ENCODE results near the gene WDR46. TPM values are rescaled to one million over a fixed set of nuclear protein-coding genes. Genes with fewer than 3 reads are reported as not detected.

WDR46 gene
- polyA plus RNA-seq, 1 donor from 2014 or later, result 62.5 TPM

DNA sequence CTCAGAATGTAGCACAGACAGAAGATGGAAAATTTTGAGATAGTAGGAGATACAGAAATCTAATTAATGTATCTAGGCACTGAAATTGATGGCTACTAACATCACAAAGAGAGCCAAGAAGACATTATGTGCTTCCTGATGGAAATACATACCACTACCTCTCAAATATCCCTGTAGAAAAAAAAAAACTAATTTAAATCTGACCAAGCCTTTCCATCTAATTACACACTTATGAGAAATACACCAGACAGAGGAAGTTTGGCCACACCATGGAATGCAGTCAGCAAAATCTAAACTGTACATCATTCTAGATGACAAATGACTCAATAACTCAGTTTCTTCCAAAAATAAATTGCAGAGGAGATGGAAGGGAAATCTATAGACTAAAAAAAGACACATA lies 36.3 kb downstream of the WDR46 start:
- no peak for TF ChIP-seq TAF1 (IDR thresholded peaks at IDR 0.05; ENCODE audit: low read depth)
- no peak for TF ChIP-seq EP300 (conservative IDR thresholded peaks at IDR 0.05; ENCODE audit: poor library complexity, severe bottlenecking)
- TF ChIP-seq SMC3 (conservative IDR thresholded peaks at IDR 0.05; ENCODE audit: poor library complexity), result no peak
- TF ChIP-seq REST (IDR thresholded peaks at IDR 0.05; ENCODE audit: borderline replicate concordance), result no peak
- TF ChIP-seq CTCF (IDR thresholded peaks at IDR 0.05; ENCODE audit: poor library complexity, severe bottlenecking), result no peak
- no peak for TF ChIP-seq MXI1 (conservative IDR thresholded peaks at IDR 0.05; ENCODE audit: poor library complexity, severe bottlenecking)
- TF ChIP-seq EZH2 (IDR thresholded peaks at IDR 0.05; ENCODE audit: borderline replicate concordance, insufficient read depth, low read length, poor library complexity, severe bottlenecking), result no peak
- TF ChIP-seq POLR2AphosphoS5 (IDR thresholded peaks at IDR 0.05), result no peak
- no peak for TF ChIP-seq RAD21 (conservative IDR thresholded peaks at IDR 0.05)
- Histone ChIP-seq H3K27ac (ENCODE audit: low read length) (no peak overlapping the region), H3K27me3 (ENCODE audit: insufficient read depth, low read depth, low read length) (no peaks in the 10 kb centered on the region), H2AFZ (ENCODE audit: low read depth, low read length) (no peak overlapping the region), H3K4me3 (ENCODE audit: low read length) (no peak overlapping the region), H3K9me2 (ENCODE audit: insufficient read depth, low read length) (no peaks in the 10 kb centered on the region), H3K36me3 (ENCODE audit: insufficient read depth, low read length) (no peaks in the 10 kb centered on the region), H3F3A (ENCODE audit: insufficient read depth, low read length, poor library complexity, severe bottlenecking) (peaks cover 5% of the 10 kb centered on the region), H3K9ac (ENCODE audit: low read length) (no peak overlapping the region), H4K20me1 (ENCODE audit: insufficient read depth) (no peaks in the 10 kb centered on the region), H3K79me2 (replicated peaks; ENCODE audit: insufficient read depth, low read length) (no peaks in the 10 kb centered on the region), H3K9me3 (ENCODE audit: low read length) (no peaks in the 10 kb centered on the region), H3K4me2 (ENCODE audit: low read length) (no peak overlapping the region)

DNA sequence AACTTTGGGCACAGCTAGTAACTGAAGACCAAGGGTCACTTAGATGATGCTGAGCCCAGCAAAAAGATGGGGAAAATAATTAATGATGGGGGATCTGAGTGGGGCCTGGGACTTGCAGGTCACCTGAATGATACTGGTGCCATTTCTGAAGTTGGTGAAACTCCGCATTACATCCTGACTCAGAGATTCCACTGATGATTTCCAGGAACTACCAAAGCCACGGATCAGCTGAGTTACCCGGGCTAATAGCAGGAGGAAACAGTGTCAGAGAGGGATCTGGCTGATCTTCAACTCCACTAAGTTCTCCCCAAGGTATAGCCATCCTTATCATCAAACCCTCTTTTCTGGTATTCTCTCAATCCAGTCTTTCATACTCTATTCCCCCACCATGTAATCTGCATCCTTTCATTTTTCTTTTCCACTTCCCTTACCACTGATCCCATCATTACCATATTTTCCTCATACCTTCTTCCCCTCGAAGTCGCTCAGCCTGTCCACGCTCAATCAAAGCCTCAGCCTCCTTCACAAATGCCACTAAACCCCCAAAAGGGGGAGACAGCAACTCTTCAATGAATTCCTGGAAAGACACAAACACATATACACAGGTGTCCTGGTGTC lies 37.5 kb downstream of the WDR46 start:
- H3K27ac ChIP-seq (ENCODE audit: low read length), result no peak overlapping the region
- H3K36me3 ChIP-seq (ENCODE audit: insufficient read depth, low read length), result no peaks in the 10 kb centered on the region
- H3K9ac ChIP-seq (ENCODE audit: low read length), result no peak overlapping the region
- H2AFZ ChIP-seq (ENCODE audit: low read depth, low read length), result no peak overlapping the region
- H3K27me3 ChIP-seq (ENCODE audit: insufficient read depth, low read depth, low read length), result no peaks in the 10 kb centered on the region
- H3K4me3 ChIP-seq (ENCODE audit: low read length), result no peak overlapping the region
- no peaks in the 10 kb centered on the region for H3K9me2 ChIP-seq (ENCODE audit: insufficient read depth, low read length)
- H3K9me3 ChIP-seq (ENCODE audit: low read length), result no peaks in the 10 kb centered on the region
- H3K79me2 ChIP-seq (replicated peaks; ENCODE audit: insufficient read depth, low read length), result no peaks in the 10 kb centered on the region
- TF ChIP-seq RAD21 (conservative IDR thresholded peaks at IDR 0.05), result no peak
- no peak for TF ChIP-seq MXI1 (conservative IDR thresholded peaks at IDR 0.05; ENCODE audit: poor library complexity, severe bottlenecking)
- TF ChIP-seq SMC3 (conservative IDR thresholded peaks at IDR 0.05; ENCODE audit: poor library complexity), result no peak
- TF ChIP-seq TAF1 (IDR thresholded peaks at IDR 0.05; ENCODE audit: low read depth), result no peak
- H3F3A ChIP-seq (ENCODE audit: insufficient read depth, low read length, poor library complexity, severe bottlenecking), result peaks cover 5% of the 10 kb centered on the region
- no peak overlapping the region for H3K4me2 ChIP-seq (ENCODE audit: low read length)
- H4K20me1 ChIP-seq (ENCODE audit: insufficient read depth), result no peaks in the 10 kb centered on the region
